SU-DHL-6 (cell line): ENCODE measurements around the gene NOX3.

ENCODE experiments used
- EZH2phosphoT487 ChIP-seq: fragments of 200-600 bp; sonication (generic), shearing (Covaris generic); conservative IDR thresholded peaks from 2 replicates; pipeline ENCODE4 v1.6.1; 2018; ENCODE audit warnings: mild to moderate bottlenecking, antibody characterized with exemption, low read length, moderate library complexity, mixed read lengths
- TF ChIP-seq, protein P1 (sequence below): fragments of 200-600 bp; sonication (generic); IDR thresholded peaks from one replicate; pipeline ENCODE4 v1.5.1; 2017; ENCODE audit warnings: antibody characterized with exemption, mild to moderate bottlenecking, low read length, moderate library complexity; ENCODE audit not compliant: insufficient read depth, poor library complexity, severe bottlenecking

DNA sequence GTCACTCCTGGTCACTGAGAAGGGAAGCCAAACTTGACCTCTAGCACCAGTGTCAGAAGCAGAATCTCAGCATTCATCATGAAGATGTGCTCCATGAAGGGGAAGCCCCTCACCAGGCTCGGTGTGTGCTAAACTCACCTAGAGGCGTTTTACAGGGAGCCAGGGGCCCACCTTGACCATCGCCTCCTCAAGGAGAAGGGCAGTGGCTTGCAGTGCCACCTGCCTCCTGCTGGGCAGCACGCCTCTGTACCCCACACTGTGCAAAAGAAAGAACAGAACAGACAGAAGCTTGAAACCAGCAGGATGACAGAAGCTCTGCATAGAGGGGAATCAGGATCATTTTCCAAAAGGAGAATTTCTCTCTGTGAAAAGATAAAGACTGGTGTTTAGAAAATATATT is 39.7 kb downstream of the NOX3 start:
- TF ChIP-seq EZH2phosphoT487, result no peak
- TF ChIP-seq, protein P1, sequence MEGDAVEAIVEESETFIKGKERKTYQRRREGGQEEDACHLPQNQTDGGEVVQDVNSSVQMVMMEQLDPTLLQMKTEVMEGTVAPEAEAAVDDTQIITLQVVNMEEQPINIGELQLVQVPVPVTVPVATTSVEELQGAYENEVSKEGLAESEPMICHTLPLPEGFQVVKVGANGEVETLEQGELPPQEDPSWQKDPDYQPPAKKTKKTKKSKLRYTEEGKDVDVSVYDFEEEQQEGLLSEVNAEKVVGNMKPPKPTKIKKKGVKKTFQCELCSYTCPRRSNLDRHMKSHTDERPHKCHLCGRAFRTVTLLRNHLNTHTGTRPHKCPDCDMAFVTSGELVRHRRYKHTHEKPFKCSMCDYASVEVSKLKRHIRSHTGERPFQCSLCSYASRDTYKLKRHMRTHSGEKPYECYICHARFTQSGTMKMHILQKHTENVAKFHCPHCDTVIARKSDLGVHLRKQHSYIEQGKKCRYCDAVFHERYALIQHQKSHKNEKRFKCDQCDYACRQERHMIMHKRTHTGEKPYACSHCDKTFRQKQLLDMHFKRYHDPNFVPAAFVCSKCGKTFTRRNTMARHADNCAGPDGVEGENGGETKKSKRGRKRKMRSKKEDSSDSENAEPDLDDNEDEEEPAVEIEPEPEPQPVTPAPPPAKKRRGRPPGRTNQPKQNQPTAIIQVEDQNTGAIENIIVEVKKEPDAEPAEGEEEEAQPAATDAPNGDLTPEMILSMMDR, result no peak
